CD4-positive, alpha-beta T cell treated with Interleukin-4 for 1 hour (primary cell): ENCODE data around the gene CAMTA1.

ENCODE experiments used
- DNase-seq, 2 donors: peaks; one replicate each; pipeline ENCODE4 v3.0.0-alpha.2; 2020 to 2022

Gene CAMTA1

GRCh38 chr1:7558921-7559869, 773.9 kb downstream of the CAMTA1 start:
- DNase-seq, result no peak

- no peak for DNase-seq
Measured at GRCh38 chr1:7560128-7560527, 774.9 kb downstream of the CAMTA1 start.

GRCh38 chr1:7560601-7561181, 775.4 kb downstream of the CAMTA1 start:
- no peak for DNase-seq

GRCh38 chr1:7561331-7561921, 776.2 kb downstream of the CAMTA1 start:
- DNase-seq, result no peak

GRCh38 chr1:7561936-7562728, 776.9 kb downstream of the CAMTA1 start:
- DNase-seq, result no peak

- DNase-seq, result no peak
Measured at GRCh38 chr1:7562729-7563605, 777.7 kb downstream of the CAMTA1 start.

GRCh38 chr1:7564137-7564536, 778.9 kb downstream of the CAMTA1 start:
- no peak for DNase-seq

GRCh38 chr1:7565099-7565750, 780.0 kb downstream of the CAMTA1 start:
- no peak for DNase-seq

- no peak for DNase-seq
Measured at GRCh38 chr1:7566417-7567375, 781.4 kb downstream of the CAMTA1 start.

- no peak for DNase-seq
Measured at GRCh38 chr1:7567376-7567775, 782.1 kb downstream of the CAMTA1 start.

- no peak for DNase-seq
Measured at GRCh38 chr1:7568053-7568452, 782.8 kb downstream of the CAMTA1 start.

- no peak for DNase-seq
Measured at GRCh38 chr1:7568901-7569524, 783.8 kb downstream of the CAMTA1 start.

- no peak for DNase-seq
Measured at GRCh38 chr1:7570311-7570710, 785.1 kb downstream of the CAMTA1 start.

GRCh38 chr1:7572654-7573152, 787.4 kb downstream of the CAMTA1 start:
- no peak for DNase-seq

GRCh38 chr1:7573481-7573880, 788.2 kb downstream of the CAMTA1 start:
- no peak for DNase-seq

- no peak for DNase-seq
Measured at GRCh38 chr1:7574121-7575040, 789.1 kb downstream of the CAMTA1 start.

GRCh38 chr1:7575041-7575400, 789.8 kb downstream of the CAMTA1 start:
- DNase-seq, result no peak

- DNase-seq, result no peak
Measured at GRCh38 chr1:7576946-7577657, 791.8 kb downstream of the CAMTA1 start.
